ENCODE results near the gene SMARCA2.
"Not testable (repeated sequence)": the region's sequence is repeated elsewhere in the genome, so short reads cannot be mapped to it uniquely, and the experiment has no call there.

The SMARCA2 gene

DNA sequence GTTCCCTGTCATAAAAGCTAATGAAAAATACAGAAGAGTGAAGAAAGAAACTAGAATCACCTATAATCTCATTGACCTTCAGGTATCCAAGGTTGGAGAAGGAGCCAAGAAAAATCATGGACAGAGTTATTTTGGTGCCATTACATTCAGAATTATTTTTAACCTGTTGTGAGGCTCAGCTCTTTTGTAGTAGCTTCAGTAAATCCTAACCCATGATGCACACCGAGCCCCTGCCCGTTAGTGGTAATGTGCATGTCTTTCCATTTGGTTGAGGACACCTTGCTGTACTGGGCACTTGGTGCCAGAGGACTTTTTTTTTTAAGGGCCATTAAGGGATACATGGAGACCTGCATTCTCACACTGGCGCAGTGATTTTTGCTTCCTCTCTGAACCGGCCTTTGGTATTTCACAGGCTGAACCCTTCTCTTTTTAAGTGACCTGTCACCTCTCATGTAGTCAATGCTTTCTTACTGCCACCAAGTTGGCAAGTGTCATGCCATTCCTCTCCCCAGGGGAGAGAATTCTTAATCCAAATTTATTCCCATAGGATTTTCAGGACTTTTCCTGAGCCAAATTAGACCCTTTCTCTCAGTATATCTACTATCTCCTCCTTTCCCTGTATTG, 125.6 kb downstream of the SMARCA2 start:
- no peak for DNase-seq (ENCODE audit: extremely low read depth, low read depth)

DNA sequence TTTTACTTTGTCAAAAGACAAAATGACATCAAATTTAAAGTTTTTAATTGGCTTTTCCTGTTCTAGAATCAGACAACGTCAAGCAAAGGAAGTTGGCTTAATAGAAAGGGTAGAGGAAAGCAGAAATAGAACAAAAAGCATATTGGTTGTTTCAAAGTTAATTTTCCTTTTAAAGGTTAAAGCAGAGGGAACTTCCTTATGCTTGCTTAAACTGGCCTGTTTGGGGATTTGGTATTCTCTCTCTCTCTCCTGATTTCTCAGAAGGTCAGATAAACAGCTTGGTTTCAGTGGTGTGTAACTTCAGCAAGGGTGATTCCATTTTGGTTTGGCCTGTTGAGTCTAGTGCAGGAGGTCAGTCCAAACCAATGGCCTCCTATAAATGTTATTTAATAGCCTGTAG, 127.1 kb downstream of the SMARCA2 start:
- TF ChIP-seq, protein P1, sequence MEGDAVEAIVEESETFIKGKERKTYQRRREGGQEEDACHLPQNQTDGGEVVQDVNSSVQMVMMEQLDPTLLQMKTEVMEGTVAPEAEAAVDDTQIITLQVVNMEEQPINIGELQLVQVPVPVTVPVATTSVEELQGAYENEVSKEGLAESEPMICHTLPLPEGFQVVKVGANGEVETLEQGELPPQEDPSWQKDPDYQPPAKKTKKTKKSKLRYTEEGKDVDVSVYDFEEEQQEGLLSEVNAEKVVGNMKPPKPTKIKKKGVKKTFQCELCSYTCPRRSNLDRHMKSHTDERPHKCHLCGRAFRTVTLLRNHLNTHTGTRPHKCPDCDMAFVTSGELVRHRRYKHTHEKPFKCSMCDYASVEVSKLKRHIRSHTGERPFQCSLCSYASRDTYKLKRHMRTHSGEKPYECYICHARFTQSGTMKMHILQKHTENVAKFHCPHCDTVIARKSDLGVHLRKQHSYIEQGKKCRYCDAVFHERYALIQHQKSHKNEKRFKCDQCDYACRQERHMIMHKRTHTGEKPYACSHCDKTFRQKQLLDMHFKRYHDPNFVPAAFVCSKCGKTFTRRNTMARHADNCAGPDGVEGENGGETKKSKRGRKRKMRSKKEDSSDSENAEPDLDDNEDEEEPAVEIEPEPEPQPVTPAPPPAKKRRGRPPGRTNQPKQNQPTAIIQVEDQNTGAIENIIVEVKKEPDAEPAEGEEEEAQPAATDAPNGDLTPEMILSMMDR (IDR thresholded peaks at IDR 0.05; ENCODE audit: low read depth, low read length): no peak

More for the DNA sequence above, 125.6 kb downstream of the SMARCA2 start:
- TF ChIP-seq, protein P1 (IDR thresholded peaks at IDR 0.05; ENCODE audit: low read depth, low read length): no peak

DNA sequence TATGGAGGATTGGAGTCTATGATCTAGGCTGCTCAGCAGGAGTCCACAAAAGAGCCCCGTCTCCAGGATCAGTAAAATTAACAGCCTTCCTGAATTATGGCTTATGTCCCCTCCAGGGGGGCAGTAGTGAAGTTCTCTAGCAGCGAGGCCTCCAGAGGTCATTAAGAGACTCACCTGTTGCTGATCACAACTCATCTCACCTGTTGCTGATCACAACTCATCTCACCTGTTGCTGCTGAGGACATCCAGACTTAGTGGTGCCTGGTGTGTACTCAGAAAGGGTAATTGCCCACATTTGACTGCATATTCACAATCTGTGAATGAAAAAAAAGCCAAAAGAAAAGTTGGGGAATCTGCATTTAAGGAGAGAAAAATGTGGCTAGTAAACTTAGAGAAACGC, 129.5 kb downstream of the SMARCA2 start:
- no peak for DNase-seq (ENCODE audit: extremely low read depth, low read depth)
- TF ChIP-seq, protein P1 (IDR thresholded peaks at IDR 0.05; ENCODE audit: low read depth, low read length): no peak

More for the DNA sequence above, 127.1 kb downstream of the SMARCA2 start:
- DNase-seq (ENCODE audit: extremely low read depth, low read depth): no peak

DNA sequence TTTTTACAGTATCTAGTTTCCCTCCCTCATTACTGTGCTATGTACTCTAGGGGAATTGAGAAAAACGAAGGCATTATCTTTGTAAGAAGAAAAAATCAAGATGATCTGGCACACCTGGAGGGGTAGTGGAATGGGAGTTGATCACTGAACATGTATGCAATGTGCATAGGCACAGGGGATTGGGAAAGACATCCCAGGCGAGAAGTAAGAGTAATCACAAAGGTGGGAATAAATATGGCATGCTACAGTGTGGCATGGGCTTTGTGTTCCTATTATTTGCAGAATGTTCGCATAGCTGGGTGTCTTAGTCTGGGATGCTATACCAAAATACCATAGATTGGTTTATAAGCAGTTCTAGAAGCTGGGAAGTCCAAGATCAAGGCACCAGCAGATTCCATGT, 130.6 kb downstream of the SMARCA2 start:
- TF ChIP-seq, protein P1 (IDR thresholded peaks at IDR 0.05; ENCODE audit: low read depth, low read length): no peak
- no peak for DNase-seq (ENCODE audit: extremely low read depth, low read depth)

DNA sequence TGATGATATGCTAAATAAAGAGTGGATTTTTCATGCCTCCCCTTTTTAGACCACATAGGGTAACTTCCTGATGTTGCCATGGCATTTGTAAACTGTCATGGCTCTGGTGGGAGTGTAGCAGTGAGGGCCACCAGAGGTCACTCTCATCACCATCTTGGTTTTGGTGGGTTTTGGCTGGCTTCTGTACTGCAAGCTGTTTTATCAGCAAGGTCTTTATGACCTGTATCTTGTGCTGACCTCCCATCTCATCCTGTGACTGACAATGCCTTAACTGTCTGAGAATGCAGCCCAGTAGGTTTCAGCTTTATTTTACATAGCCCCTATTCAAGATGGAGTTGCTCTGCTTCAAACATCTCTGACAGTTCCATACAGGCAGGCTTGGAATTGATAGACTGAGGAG, 131.6 kb downstream of the SMARCA2 start:
- not testable (repeated sequence) for DNase-seq (ENCODE audit: extremely low read depth, low read depth)

DNA sequence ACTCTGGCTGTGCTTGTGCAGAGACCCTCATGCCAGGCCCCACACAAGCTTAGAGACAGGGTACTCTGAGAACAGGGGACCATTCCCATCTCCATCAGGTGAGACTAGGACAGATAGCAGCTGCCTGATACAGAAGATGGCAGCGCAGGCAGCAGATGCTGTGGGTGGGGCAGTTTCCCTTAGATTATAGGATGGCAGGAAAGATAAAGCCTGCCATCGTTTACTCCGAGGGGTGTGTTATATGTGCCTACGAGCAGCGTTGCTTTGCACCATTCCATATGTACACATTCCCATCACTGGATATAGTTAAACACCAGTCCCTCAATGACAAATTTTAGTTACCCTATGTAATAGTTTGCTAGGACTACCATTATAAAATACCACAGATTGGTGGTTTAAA, 135.2 kb downstream of the SMARCA2 start:
- TF ChIP-seq, protein P1 (IDR thresholded peaks at IDR 0.05; ENCODE audit: low read depth, low read length): no peak
- DNase-seq (ENCODE audit: extremely low read depth, low read depth): no peak

DNA sequence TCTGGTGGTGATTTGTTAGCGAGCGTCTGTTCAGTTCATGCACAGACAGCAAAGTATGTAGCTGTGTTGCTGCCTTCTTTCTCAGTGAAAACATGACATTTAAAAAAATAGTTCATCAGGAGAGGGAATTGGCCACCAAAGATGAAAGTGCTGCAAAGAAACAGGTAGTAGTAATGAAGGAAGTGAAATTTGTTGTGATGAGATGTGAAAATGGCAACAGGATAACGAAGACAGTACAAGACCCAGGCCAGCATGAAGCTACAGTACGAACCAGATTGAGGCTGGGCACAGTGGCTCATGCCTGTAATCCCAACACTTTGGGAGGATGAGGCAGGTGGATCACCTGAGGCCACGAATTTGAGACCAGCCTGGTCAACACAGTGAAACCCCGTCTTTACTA, 136.0 kb downstream of the SMARCA2 start:
- no peak for DNase-seq (ENCODE audit: extremely low read depth, low read depth)
- TF ChIP-seq, protein P1 (IDR thresholded peaks at IDR 0.05; ENCODE audit: low read depth, low read length): no peak
